Measurements from ENCODE around the gene UBE2E2. TPM values are rescaled to one million over a fixed set of nuclear protein-coding genes. Genes with fewer than 3 reads are reported as not detected.
A peak's percentile ranks its signal among the peaks of the same experiment; 100 is the strongest.

Gene UBE2E2
- polyA plus RNA-seq, 4 donors: 61.4 to 66.4 (median 62.7) TPM

DNA sequence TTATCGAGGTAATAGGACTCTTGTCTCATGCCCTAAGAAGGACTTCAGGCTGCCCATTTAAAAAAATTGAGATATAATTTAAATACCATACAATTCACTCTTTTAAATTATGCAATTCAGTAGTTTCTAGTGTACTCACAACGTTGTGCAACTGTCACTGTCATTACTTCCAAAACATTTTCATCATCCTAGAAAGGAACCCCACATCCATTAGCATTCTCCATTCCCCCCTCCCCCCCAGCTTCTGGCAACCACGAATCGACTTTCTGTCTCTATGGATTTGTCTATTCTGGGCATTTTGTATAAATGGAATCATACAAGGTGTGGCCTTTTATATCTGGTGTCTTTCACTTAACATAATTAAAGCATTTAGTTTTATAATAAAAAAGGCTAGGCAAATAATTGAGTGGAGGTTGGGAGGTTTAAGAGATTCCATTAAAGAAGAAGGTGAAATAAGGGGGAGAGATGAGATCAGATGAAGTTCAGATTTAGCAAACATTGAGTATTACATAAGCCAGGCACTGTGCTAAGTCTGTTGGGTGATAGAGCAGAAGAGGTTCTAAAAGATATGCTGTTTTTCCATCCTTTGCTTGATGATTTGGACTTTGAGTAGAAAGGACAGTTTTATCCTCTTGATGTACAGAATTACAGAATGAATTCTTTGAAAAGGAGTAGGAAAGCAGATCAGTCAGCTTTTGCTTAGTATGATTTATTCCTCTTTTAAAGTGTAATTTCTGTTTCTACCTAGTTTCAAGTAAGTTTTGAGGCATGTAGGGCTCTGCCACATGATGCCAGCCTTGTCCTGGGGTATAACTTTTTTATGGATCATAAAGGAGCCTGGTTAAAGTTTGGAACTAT is 36.3 kb downstream of the UBE2E2 start:
- DNase-seq (ENCODE audit: low read depth in 4 of 4, low spot score in 3 of 4): no peak

DNA sequence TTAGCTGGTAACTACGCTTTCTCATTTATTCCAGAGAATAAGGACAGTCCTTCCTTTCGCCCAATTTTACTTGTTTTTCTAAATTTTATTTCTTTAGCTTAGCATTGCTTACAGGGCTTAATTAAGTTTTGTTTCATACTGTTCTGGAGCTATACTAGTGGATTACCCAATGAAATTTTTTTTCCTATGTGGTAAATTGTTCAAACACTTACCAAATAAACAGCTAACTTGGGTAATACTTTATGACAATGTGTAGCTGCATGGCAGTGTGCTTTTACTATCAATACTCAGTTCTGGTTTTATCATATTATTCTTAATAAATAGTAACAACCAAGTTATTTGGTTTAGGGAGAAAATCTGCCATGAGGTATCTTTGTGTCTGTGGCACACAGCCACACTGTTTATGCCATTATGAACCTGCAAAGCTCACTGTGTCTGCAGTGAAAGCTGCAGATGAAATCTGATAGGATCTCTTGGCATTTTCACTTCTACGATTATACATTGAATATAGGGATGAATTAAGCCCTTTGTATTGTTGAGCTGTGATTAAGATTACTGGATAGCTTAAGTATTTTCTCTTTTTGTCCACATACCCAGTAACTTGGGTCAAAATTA is 37.2 kb downstream of the UBE2E2 start:
- no peak for DNase-seq (ENCODE audit: low read depth in 4 of 4, low spot score in 3 of 4)

DNA sequence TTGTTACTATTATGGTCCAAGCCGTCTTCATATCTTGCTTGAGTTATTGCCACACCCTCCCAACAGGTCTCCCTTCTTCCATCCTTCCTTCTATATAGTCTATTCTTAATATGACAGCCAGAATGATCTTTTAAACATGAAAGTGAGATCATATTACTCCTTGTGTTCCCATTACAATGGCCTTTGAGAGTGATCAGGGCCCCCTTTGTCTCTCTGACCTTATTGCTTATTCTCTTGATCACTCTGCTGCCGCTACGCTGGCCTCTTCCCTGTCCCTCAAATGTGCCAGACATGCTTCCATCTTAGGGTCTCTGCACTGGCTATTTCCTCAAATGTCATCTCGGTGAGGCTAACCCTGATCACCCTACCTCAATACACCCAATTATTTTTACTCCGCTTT is 38.1 kb downstream of the UBE2E2 start:
- no peak for DNase-seq (ENCODE audit: low read depth in 4 of 4, low spot score in 3 of 4)

DNA sequence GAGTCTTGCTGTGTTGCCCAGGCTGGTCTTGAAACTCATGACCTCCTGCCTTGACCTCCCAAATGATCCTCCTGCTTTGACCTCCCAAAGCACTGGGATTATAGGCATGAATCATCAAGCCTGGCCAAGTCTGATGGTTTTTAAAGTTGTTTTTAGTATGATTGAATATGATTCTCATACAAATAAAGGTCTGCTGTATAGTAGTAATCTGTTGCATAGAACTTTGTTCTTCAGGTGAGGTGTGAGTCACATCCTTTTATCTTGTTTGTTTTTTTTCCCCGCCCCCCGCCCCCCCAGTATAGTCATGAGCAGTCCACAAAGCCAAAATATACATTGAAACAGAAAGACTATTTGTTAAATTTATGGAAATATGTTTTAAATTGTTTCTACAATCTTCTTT is 39.0 kb downstream of the UBE2E2 start:
- DNase-seq (ENCODE audit: low read depth in 4 of 4, low spot score in 3 of 4): no peak

DNA sequence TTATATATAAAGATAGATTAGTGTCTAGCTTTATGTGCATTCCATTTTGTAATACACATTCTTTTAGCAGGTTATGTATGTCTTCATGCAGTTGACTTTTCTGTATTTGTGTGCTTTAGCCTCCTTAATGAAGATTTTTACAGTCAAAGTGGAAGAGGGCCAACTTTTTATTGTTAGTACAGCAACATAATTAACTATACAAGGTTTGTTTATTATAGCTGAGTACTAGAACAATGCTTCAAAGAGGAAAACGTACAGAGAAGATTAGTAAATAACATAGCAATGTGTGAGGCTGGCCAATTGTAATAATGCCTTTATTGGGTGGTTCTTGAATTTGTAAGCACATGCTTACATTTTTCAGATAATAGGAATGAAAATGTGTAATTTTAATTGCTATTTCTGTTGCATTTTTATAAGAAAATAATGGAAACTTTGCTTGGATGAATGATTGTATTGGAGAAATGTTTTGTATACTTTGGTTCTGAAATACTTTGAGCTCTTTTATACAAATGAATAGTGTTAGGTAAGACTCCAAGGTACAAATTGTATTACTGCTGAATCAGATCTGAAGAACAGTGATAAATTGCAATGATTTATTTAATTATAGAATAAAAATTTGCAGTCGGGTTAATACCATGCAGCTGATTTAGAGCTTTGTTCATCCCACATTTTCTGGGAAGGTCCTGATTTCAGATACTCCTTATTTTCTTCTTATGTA is 41.4 kb downstream of the UBE2E2 start:
- no peak for DNase-seq (ENCODE audit: low read depth in 4 of 4, low spot score in 3 of 4)

DNA sequence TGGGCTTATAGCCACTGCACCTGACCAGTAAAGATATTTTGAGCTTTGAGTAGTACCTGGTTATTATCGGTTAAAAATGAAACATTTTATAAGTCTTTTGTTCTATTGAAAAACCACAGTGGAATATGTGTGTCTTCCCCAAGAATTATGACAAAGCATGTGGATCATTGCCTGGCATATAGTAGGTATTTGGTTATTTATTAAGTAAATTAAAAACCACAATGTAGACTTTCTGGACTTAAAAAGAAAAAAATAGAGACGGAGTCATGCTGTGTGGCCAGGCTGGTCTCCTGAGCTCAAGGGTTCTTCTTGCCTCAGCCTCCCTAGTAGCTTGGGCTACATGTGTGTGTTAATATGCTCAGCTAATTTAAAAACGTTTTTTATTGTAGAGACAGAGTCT is 43.5 kb downstream of the UBE2E2 start:
- no peak for DNase-seq (ENCODE audit: low read depth in 4 of 4, low spot score in 3 of 4)

DNA sequence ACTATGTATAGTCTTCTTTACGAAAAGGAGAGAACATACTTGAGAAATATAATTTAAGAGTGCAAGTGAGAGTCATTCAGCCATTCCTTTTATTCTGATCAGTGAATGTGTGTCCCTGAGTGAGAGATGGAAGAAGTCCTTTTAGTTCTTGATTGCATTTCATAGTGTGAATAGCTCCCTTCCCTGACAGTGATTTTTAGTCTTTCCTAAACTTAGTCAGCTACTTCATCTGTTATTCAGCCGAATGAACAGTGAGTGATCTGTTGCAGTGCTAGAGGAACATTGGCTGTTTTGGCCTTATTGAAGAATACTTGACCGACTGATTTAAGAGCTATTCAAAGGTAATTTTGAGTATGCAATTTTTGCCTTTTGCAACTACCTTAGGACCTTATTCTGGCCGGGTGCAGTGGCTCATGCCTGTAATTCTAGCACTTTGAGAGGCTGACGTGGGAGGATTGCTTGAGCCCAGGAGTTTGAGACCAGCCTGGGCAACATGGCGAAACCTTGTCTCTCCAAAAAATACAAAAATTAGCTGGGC is 45.5 kb downstream of the UBE2E2 start:
- no peak for DNase-seq (ENCODE audit: low read depth in 4 of 4, low spot score in 3 of 4)

DNA sequence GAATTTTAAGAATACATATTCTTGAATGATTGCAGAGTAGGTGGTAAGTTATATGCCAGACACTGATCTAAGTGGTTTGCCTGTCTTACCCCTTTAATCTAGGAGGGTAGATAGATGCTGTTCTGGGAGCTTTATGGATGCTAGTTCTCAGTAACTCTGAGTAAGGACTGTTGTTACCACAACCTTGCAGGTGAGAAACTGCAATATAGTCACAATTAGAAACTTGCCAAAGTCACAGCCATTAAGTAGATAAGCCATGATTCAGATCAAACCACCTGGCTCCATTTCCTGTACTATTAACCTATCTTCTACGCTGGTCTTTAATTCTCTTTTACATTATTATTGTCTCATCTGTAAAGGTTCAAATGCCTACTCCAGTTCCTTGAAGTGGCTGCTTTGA is 46.8 kb downstream of the UBE2E2 start:
- DNase-seq (ENCODE audit: low read depth in 4 of 4, low spot score in 3 of 4): no peak

DNA sequence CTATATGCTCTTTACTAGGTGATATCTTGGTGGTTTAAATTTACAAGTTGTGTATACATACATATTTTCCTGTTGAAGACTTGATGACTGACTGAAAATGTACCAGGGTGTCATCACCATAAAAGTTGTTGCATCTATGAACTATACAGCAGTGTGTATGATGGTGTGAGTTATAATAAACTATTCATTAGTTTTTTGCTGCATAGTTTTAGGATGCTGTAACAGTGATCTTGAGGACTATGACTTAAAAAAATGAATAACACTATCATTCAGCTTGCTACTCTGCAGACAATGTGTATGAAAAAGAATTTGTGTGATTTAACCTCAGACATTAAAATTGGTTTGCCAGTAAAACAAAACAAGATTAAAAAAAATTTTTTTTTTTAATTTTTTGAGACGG is 49.0 kb downstream of the UBE2E2 start:
- no peak for DNase-seq (ENCODE audit: low read depth in 4 of 4, low spot score in 3 of 4)

DNA sequence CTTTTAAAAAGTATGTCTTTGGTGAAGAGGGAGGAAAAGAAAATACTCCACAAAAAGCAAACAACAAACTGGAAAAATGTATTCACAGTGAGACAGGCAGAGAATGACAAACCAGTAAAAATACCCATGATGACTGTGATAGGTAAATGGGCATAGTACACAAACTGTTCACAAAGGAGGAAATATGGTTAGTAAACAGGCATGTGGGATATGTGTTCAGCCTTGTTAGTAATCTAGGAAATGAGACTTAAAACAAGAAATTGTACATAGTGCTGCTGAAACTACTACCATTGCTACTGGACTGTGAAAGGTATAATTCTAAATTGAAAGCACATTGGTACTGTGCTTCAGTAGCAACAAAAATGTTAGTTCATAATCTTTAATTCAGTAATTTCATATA is 50.1 kb downstream of the UBE2E2 start:
- DNase-seq (ENCODE audit: low read depth in 4 of 4, low spot score in 3 of 4): no peak

DNA sequence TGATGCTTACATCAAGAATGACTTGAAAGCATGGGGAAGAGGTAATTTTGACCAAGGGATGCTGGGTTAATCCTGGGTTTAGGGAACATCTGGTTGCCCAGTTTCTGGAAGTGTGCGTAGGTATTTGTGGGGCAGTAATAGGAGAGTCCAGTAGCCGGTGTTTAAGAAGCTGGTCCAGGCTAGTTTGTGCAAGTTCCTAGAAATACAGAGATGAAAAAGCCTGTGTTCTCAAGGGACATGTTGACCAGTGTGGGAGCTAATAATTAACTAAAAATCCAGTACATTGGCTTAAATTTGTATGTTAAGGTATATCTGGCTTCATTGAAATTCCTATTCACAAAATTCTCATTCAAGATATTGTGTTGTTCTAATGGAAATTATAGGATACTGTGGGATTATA is 51.2 kb downstream of the UBE2E2 start:
- DNase-seq (ENCODE audit: low read depth in 4 of 4, low spot score in 3 of 4): peak in 1 of 4 donors; percentile 12

DNA sequence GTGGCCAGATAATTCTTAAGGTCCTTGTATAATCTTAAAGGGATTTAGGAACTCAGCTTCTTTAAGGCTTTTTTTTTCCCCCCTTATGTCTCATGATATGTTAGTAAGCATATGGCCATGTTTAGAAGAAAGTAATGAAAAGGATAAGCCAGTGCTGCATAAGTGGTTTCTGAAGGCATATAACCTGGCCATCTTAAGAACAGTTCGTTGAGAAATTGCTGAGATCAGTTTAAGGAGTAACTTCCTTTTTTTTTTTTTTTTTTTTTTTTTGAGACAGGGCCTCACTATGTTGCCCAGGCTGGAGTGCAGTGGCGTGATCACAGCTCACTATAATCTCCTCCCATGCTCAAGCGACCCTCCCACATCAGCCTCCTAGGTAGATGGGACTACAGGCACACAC is 51.7 kb downstream of the UBE2E2 start:
- no peak for DNase-seq (ENCODE audit: low read depth in 4 of 4, low spot score in 3 of 4)

DNA sequence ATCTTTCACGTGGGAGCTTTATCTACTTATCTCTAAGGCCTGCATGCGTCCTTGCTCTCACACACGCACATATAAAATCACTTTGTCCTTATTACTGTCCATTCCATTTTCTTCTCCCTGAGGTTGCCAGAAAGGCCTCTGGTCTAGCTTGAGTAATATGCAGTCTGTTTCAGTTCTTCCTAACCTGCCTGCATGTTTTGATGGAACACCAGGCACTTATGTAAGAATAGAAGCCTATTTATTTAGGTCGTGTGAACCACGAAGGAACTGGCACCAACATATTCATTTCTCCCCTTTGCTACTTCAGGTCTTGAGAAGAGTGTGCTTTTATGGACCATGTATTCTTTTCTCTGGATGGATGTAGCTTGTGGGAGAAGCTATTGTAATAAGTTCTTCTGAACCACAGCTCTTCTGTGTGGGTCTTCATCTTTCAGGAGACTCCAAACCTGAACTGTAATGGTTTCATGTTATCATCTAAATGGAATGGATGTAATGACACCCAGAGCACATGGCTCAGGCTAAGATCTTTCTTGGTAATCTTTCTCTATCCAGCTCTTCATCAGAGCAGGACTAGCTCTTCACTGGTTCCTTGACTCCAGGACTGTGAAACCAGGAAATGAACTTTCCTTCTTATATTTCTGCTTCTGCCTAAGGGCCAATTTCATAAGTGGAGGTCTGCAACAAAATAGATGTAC is 53.8 kb downstream of the UBE2E2 start:
- DNase-seq (ENCODE audit: low read depth in 4 of 4, low spot score in 3 of 4): no peak

DNA sequence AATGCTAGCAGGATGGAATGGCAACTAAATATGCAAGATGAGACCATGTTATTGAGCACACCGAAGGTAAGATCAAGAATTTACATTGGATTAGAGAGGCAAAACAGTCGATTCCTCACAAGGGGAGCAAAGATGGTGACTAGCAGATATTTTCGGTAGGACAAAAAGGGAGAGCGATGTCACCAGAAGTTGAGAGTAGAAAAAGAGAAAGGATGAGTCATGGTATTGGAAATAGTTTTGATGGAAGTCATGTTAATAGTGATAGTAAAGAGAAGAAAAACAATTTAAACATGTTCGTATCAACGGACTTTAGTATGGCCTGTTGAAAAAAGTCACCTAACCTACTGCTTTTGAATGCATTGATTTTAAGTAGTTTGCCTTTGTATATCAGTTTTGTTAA is 55.0 kb downstream of the UBE2E2 start:
- DNase-seq (ENCODE audit: low read depth in 4 of 4, low spot score in 3 of 4): no peak

DNA sequence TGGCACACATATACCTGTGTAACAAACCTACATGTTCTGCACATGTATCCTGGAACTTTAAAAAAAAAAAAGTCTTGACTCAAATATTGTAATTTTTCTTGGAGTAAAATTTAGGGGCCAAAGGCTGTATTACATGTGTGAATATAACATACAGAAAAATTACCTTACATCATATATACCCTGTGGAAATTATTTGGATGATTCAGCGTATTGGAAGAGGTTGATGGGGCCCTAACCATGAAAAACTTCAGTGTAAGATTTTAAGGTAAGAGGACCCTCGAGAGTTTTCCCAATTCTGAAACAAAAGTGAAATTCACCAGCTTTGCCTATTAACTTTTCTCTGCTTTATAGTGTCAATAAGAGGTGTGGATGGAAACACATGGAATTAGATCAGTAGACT is 56.4 kb downstream of the UBE2E2 start:
- DNase-seq (ENCODE audit: low read depth in 4 of 4, low spot score in 3 of 4): no peak

DNA sequence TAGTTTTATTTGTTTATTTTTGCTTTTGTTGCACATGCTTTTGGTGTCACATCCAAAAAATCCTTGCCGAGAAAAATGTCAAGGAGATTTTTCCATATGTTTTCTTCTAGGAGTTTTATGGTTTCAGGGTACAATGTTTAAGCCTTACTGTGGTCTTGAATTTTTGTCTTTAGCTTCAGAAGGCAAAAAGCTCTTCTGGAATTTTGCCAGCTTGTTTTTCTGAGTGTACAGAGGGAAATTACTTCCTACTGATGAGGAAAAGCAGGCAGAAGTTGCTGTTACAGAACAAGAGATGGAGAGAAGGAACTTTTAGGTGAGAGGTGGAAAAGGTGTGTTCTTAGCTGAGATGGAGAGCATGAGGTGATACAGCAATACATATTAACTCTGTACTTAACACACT is 59.6 kb downstream of the UBE2E2 start:
- no peak for DNase-seq (ENCODE audit: low read depth in 4 of 4, low spot score in 3 of 4)

DNA sequence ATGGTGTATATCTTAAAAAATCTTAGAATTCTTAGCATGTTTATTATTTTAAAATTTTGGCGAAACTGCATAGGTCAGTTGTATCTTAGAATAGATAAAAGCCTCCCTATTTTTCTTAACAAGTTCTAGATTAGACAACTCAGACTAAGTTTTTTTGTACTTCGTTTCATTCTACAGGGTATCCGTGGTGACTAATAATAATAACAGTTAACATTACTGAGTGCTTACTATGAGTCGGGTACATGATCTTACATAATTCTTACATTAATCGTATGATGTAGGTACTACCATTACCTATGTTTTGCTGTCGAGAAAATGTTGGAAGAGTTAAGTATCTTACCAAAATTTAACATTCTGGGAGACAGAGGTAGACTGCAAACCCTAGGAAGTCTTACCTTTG is 60.7 kb downstream of the UBE2E2 start:
- no peak for DNase-seq (ENCODE audit: low read depth in 4 of 4, low spot score in 3 of 4)

DNA sequence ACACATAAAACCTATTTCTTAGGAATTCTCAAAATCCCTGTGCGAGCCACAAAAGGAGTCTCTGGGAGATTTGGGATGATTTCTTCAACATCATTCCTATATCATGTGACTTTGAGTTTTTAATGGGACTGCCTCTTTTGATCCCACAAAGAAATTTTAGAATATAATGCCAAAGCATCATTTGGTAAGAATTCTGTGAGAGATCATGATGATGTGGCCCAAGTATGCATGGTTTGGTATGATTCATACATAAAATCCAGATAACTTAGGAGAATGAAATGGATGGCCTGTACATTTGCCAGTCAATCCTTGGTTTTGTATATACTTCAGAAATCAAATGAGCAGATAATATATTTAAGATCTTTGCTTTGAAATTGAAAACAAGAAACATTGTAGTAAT is 61.3 kb downstream of the UBE2E2 start:
- DNase-seq (ENCODE audit: low read depth in 4 of 4, low spot score in 3 of 4): no peak

DNA sequence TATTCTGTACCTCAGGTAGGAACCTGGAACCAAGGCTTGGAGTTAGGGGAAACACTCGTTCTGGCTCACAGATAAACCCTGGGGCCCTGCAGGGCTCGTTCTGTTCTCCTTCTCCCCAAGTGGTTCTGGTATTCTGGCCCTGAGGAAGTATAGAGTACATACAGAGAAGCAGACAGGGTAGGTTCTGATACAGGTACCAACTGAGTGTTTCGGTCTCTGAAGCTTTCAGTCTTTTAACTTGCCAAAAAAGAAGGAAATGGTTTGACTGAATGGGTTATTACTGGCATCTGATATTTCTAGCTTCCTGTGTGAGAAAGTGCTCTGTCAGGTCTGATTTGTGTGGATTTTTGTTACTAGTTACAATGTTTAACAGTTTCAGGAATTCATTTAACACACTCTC is 67.3 kb downstream of the UBE2E2 start:
- DNase-seq (ENCODE audit: low read depth in 4 of 4, low spot score in 3 of 4): no peak

DNA sequence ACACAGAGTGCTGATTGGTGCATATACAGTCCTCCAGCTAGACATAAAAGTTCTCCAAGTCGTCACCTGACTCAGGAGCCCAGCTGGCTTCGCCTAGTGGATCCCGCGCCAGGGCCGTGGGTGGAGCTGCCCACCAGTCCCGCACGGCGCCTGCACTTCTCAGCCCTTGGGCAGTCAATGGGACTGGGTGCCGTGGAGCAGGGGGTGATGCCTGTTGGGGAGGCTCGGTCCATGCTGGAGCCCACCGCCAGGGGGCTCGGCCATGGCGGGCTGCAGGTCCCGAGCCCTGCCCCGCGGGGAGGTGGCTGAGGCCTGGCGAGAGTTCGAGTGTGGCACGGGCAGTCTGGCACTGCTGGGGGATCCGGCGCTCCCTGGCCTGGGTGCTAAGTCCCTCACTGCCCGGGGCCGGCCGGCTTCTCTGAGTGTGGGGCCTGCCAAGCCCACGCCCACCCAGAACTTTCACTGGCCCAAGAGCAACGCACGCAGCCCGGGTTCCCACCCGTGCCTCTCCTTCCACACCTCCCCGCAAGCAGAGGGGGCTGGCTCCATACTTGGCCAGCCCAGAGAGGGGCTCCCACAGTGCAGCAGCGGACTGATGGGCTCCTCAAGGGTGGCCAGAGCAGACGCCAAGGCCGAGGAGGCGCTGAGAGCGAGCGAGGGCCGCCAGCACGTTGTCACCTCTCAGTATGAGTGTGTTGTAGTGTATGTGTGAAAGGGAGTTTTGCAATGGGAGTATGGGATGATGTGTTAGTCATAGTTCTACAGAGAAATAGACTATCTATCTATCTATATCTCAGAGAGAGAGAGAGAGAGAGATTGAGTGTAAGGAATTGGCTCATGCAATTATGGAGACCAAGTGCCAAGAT is 69.0 kb downstream of the UBE2E2 start:
- DNase-seq (ENCODE audit: low read depth in 4 of 4, low spot score in 3 of 4): no peak

All from right renal pelvis (tissue), 4 donors.